ENCODE data around the gene SPAG17. TPM values are rescaled to one million over a fixed set of nuclear protein-coding genes. Genes with fewer than 3 reads are reported as not detected.

SPAG17 gene
- total and polyA plus RNA-seq, 5 donors, result 0.02 to 0.59 TPM; not detected in 3

- intact Hi-C loops (cut with DNase I), result no loop called here
- H3K9me3 ChIP-seq (ENCODE audit: control insufficient read depth, low read length), result no peaks in the 10 kb centered on the region
- no peaks in the 10 kb centered on the region for H3K4me1 ChIP-seq (ENCODE audit: control insufficient read depth, insufficient read depth, low read length)
- 73% methylated on average over 9 of the region's 9 CpGs for WGBS
- H3K27me3 ChIP-seq (ENCODE audit: control insufficient read depth, insufficient read depth), result no peaks in the 10 kb centered on the region
- ATAC-seq, result peak in 1 of 2 donors; percentile 31
- no peak overlapping the region for H3K4me3 ChIP-seq (ENCODE audit: low read length)
- peak in 1 of 3 donors; percentile 46 for DNase-seq
- H3K27ac ChIP-seq (ENCODE audit: low read length), result no peak overlapping the region
Observed at GRCh38 chr1:118101515-118101844, 83.5 kb downstream of the SPAG17 start.

GRCh38 chr1:118100686-118101514 is 84.1 kb downstream of the SPAG17 start:
- intact Hi-C loops (cut with DNase I), result no loop called here
- no peaks in the 10 kb centered on the region for H3K9me3 ChIP-seq (ENCODE audit: control insufficient read depth, low read length)
- no peak for ATAC-seq

GRCh38 chr1:118099686-118100085 is 85.3 kb downstream of the SPAG17 start:
- WGBS, result 86% methylated on average over 5 of the region's 5 CpGs
- intact Hi-C loops (cut with DNase I), result no loop called here
- Histone ChIP-seq H3K4me1 (ENCODE audit: control insufficient read depth, insufficient read depth, low read length) (no peaks in the 10 kb centered on the region), H3K27me3 (ENCODE audit: control insufficient read depth, insufficient read depth) (no peaks in the 10 kb centered on the region), H3K9me3 (ENCODE audit: control insufficient read depth, low read length) (no peaks in the 10 kb centered on the region), H3K4me3 (ENCODE audit: low read length) (no peak overlapping the region), H3K27ac (ENCODE audit: low read length) (no peak overlapping the region)
- ATAC-seq (no peak), DNase-seq (no peak)

More at GRCh38 chr1:118100686-118101514, 84.1 kb downstream of the SPAG17 start:
- H3K4me1 ChIP-seq (ENCODE audit: control insufficient read depth, insufficient read depth, low read length), result no peaks in the 10 kb centered on the region
- H3K27ac ChIP-seq (ENCODE audit: low read length), result no peak overlapping the region
- DNase-seq, result no peak
- no peak overlapping the region for H3K4me3 ChIP-seq (ENCODE audit: low read length)
- H3K27me3 ChIP-seq (ENCODE audit: control insufficient read depth, insufficient read depth), result no peaks in the 10 kb centered on the region

- no peak overlapping the region for H3K27ac ChIP-seq (ENCODE audit: low read length)
- H3K4me1 ChIP-seq (ENCODE audit: control insufficient read depth, insufficient read depth, low read length), result no peaks in the 10 kb centered on the region
- WGBS, result 61% methylated on average over 3 of the region's 3 CpGs
- H3K4me3 ChIP-seq (ENCODE audit: low read length), result no peak overlapping the region
- ATAC-seq (no peak), DNase-seq (no peak)
- intact Hi-C loops (cut with DNase I), result no loop called here
- H3K9me3 ChIP-seq (ENCODE audit: control insufficient read depth, low read length), result no peaks in the 10 kb centered on the region
- no peaks in the 10 kb centered on the region for H3K27me3 ChIP-seq (ENCODE audit: control insufficient read depth, insufficient read depth)
Observed at GRCh38 chr1:118097622-118098348, 87.2 kb downstream of the SPAG17 start.

GRCh38 chr1:118093017-118093416 is 92.0 kb downstream of the SPAG17 start:
- intact Hi-C loops (cut with DNase I), result no loop called here
- ATAC-seq (no peak), DNase-seq (no peak)
- H3K27ac ChIP-seq (ENCODE audit: low read length), result no peak overlapping the region
- no peaks in the 10 kb centered on the region for H3K27me3 ChIP-seq (ENCODE audit: control insufficient read depth, insufficient read depth)
- no peaks in the 10 kb centered on the region for H3K4me1 ChIP-seq (ENCODE audit: control insufficient read depth, insufficient read depth, low read length)
- no peak overlapping the region for H3K4me3 ChIP-seq (ENCODE audit: low read length)
- H3K9me3 ChIP-seq (ENCODE audit: control insufficient read depth, low read length), result no peaks in the 10 kb centered on the region

- H3K4me1 ChIP-seq (ENCODE audit: control insufficient read depth, insufficient read depth, low read length), result no peaks in the 10 kb centered on the region
- 79% methylated on average over 2 of the region's 2 CpGs for WGBS
- no peak overlapping the region for H3K27ac ChIP-seq (ENCODE audit: low read length)
- intact Hi-C loops (cut with DNase I), result no loop called here
- DNase-seq (no peak), ATAC-seq (no peak)
- no peaks in the 10 kb centered on the region for H3K9me3 ChIP-seq (ENCODE audit: control insufficient read depth, low read length)
- no peaks in the 10 kb centered on the region for H3K27me3 ChIP-seq (ENCODE audit: control insufficient read depth, insufficient read depth)
- no peak overlapping the region for H3K4me3 ChIP-seq (ENCODE audit: low read length)
Observed at GRCh38 chr1:118090130-118090529, 94.9 kb downstream of the SPAG17 start.

GRCh38 chr1:118085365-118085764 is 99.7 kb downstream of the SPAG17 start:
- Histone ChIP-seq H3K27ac (ENCODE audit: low read length) (no peak overlapping the region), H3K9me3 (ENCODE audit: control insufficient read depth, low read length) (no peaks in the 10 kb centered on the region), H3K4me1 (ENCODE audit: control insufficient read depth, insufficient read depth, low read length) (no peaks in the 10 kb centered on the region), H3K27me3 (ENCODE audit: control insufficient read depth, insufficient read depth) (no peaks in the 10 kb centered on the region), H3K4me3 (ENCODE audit: low read length) (no peak overlapping the region)
- DNase-seq (no peak), ATAC-seq (no peak)
- intact Hi-C loops (cut with DNase I), result no loop called here
- 92% methylated on average over 12 of the region's 12 CpGs for WGBS

GRCh38 chr1:118084400-118084799 is 100.6 kb downstream of the SPAG17 start:
- Histone ChIP-seq H3K4me1 (ENCODE audit: control insufficient read depth, insufficient read depth, low read length) (no peaks in the 10 kb centered on the region), H3K4me3 (ENCODE audit: low read length) (no peak overlapping the region), H3K27ac (ENCODE audit: low read length) (no peak overlapping the region), H3K27me3 (ENCODE audit: control insufficient read depth, insufficient read depth) (no peaks in the 10 kb centered on the region), H3K9me3 (ENCODE audit: control insufficient read depth, low read length) (no peaks in the 10 kb centered on the region)
- 58% methylated on average over 2 of the region's 2 CpGs for WGBS
- DNase-seq (no peak), ATAC-seq (no peak)
- intact Hi-C loops (cut with DNase I), result no loop called here

GRCh38 chr1:118082984-118083383 is 102.0 kb downstream of the SPAG17 start:
- 88% methylated on average over 5 of the region's 5 CpGs for WGBS
- no peaks in the 10 kb centered on the region for H3K9me3 ChIP-seq (ENCODE audit: control insufficient read depth, low read length)
- ATAC-seq (no peak), DNase-seq (no peak)
- no peaks in the 10 kb centered on the region for H3K4me1 ChIP-seq (ENCODE audit: control insufficient read depth, insufficient read depth, low read length)
- no peak overlapping the region for H3K4me3 ChIP-seq (ENCODE audit: low read length)
- H3K27ac ChIP-seq (ENCODE audit: low read length), result no peak overlapping the region
- intact Hi-C loops (cut with DNase I), result no loop called here
- no peaks in the 10 kb centered on the region for H3K27me3 ChIP-seq (ENCODE audit: control insufficient read depth, insufficient read depth)

GRCh38 chr1:118081387-118081786 is 103.6 kb downstream of the SPAG17 start:
- ATAC-seq (no peak), DNase-seq (no peak)
- Histone ChIP-seq H3K27ac (ENCODE audit: low read length) (no peak overlapping the region), H3K27me3 (ENCODE audit: control insufficient read depth, insufficient read depth) (no peaks in the 10 kb centered on the region), H3K4me3 (ENCODE audit: low read length) (no peak overlapping the region), H3K4me1 (ENCODE audit: control insufficient read depth, insufficient read depth, low read length) (no peaks in the 10 kb centered on the region), H3K9me3 (ENCODE audit: control insufficient read depth, low read length) (no peaks in the 10 kb centered on the region)
- 52% methylated on average over 3 of the region's 3 CpGs for WGBS
- intact Hi-C loops (cut with DNase I), result no loop called here

- no peak for ATAC-seq
- Histone ChIP-seq H3K9me3 (ENCODE audit: control insufficient read depth, low read length) (no peaks in the 10 kb centered on the region), H3K27me3 (ENCODE audit: control insufficient read depth, insufficient read depth) (no peaks in the 10 kb centered on the region), H3K4me1 (ENCODE audit: control insufficient read depth, insufficient read depth, low read length) (no peaks in the 10 kb centered on the region), H3K27ac (ENCODE audit: low read length) (no peak overlapping the region), H3K4me3 (ENCODE audit: low read length) (no peak overlapping the region)
- intact Hi-C loops (cut with DNase I), result no loop called here
- 58% methylated on average over 2 of the region's 2 CpGs for WGBS
- DNase-seq, result no peak
Observed at GRCh38 chr1:118077331-118078045, 107.5 kb downstream of the SPAG17 start.
